ENCODE results near the gene GRM5.
A peak's percentile ranks its signal among the peaks of the same experiment; 100 is the strongest.
"Not testable (repeated sequence)": the region's sequence is repeated elsewhere in the genome, so short reads cannot be mapped to it uniquely, and the experiment has no call there.

GRM5 gene

GRCh38 chr11:88484873-88485621 is 580.7 kb downstream of the GRM5 start:
- DNase-seq: peak; percentile 29

DNA sequence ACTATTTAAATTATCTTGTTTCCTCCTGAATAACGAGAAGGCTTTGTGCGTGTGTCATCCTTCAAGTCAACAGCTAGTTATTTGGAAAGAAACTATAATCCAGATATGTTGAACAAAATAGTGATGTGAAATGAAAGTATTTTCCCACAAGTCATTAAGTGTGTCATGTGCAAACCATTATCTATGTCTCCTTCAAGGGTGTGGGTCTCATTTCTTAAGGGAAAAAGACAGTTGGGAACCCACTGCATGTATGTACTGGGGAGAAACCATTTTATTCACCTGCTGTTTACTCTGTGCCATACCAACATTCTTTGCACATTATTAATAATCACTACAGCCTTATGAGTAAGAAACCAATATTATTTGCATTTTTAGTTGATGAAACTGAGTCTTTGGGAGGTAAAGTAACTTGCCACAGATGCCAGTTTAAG is 582.9 kb downstream of the GRM5 start:
- peak; percentile 61 for DNase-seq

DNA sequence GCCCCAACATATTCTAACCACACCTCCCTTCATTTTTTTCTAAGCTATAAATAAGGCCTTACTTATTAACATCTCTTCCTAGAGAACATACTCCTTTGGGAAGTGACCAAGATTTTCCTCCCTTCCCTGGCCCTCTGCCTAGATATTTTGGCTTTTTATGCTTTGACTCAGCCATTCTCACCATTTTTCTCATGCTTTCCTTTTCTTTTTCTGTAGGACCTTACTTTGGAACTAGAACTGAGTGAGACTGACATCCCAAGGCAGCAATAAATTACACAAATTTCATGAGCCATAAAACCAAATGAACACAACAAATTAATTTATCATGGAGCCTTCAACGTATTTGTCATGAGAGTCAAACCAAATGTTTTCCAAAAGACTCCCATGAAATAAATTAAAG is 585.6 kb downstream of the GRM5 start:
- peak; percentile 99 for DNase-seq

DNA sequence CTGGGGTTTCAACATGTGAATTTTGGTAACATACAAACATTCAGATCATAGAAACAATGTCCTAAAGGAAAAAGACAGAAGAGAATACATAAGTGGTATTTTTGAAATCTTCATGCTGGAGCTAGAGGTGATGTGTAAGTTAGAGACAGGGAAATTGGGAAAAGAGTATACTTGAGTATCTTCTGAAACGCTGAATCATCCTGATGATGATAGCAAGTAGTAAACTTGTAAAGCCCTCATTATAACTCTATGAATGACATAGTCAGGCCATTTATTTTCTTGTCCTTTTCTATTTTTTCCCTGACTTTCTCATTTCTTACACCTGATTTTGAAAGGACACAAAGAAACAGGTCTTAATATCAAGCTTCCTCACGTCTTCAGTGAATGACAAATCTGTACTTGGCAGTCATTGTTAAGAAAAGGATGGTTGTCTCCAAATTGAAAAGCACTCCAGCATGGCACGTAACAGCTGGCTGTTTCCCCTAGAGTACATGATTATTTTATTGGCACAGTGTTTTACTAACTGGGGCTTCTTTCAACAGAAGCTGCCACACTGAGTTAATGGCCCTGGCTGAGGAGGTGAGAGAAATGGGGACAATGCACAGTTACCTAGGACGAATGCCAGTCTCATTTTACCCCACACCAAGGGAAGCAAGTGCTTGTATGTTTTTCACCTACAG is 587.5 kb downstream of the GRM5 start:
- DNase-seq: no peak

GRCh38 chr11:88475991-88476418 is 589.8 kb downstream of the GRM5 start:
- DNase-seq: peak; percentile 58

- DNase-seq: no peak
Observed at GRCh38 chr11:88474655-88475054, 591.1 kb downstream of the GRM5 start.

DNA sequence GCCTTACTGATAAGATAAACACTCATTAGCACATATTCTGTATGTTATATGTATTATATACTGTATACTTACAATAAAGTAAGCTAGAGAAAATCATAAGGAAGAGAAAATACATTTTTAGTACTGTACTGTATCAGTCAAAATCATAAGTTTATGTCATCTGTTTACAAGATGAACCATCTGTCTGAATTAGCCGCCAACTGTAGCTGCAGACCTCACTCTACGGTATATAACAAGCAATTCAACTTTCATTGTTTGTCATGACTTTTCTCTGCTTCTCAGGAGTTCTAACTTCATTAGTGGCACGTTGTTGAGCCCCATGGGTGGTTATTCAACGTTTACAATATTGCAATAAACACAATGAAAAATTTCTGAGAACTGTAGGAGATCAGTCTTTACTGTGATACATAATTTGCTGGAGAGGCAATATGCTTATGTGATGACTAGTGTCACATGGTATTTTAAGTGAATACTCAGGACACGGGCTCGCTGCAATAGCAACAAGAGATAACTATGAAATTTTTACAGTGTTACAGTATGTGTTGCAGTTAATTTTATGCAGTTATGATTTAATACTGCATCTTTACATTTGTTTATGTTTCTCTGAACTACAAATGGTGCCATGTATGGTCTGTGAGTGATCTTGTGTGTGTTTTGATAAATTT is 596.1 kb downstream of the GRM5 start:
- DNase-seq: peak; percentile 25

DNA sequence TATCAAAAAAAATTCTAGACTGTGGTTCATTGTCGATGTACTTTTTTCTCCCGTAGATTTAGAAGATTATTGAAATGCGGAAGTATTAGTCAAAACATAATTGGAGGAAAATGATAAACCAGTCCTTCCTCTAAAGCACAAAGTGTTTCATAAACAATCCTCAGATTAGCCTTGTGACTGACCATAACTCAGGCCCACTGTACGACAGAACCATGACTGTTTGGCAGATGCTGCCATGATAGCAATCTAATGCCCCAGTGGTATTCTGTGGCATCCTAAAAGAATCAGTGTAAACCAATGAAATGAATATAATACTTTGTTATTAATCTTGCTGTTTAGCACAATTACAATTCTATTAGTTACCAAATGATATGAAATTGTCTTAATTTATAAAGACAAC is 601.3 kb downstream of the GRM5 start:
- no peak for DNase-seq

GRCh38 chr11:88463301-88463700 is 602.5 kb downstream of the GRM5 start:
- not testable (repeated sequence) for DNase-seq

DNA sequence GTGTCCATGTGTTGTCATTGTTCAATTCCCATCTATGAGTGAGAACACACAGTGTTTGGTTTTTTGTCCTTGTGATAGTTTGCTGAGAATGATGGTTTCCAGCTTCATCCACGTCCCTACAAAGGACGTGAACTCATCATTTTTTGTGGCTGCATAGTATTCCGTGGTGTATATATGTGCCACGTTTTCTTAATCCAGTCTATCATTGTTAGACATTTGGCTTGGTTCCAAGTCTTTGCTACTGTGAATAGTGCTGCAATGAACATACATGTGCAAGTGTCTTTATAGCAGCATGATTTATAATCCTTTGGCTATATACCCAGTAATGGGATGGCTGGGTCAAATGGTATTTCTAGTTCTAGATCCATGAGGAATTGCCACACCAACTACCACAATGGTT is 607.7 kb downstream of the GRM5 start:
- DNase-seq: not testable (repeated sequence)

- DNase-seq: no peak
Observed at GRCh38 chr11:88455974-88456373, 609.8 kb downstream of the GRM5 start.

DNA sequence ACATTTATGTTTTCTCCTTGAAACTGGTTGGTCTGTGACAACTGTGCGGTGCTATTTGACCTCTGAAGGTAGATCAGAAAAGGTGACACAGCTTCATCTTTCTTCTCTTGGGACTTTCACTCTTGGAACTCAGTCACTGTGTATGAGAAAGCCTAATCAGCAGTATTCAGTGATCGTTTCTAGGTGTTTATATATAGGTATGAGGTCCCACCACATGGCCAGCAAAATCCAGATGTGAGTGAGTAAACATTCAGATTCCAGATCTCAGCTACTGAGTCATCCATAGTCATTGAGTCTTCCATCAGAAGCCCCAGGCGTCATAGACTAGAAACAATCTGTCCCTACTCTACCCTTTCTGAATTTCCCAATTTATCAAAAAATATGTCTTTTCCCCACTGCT is 610.9 kb downstream of the GRM5 start:
- peak; percentile 23 for DNase-seq

All from fibroblast of skin of right quadriceps (primary cell).